ENCODE results near the gene CD40.

Gene CD40

DNA sequence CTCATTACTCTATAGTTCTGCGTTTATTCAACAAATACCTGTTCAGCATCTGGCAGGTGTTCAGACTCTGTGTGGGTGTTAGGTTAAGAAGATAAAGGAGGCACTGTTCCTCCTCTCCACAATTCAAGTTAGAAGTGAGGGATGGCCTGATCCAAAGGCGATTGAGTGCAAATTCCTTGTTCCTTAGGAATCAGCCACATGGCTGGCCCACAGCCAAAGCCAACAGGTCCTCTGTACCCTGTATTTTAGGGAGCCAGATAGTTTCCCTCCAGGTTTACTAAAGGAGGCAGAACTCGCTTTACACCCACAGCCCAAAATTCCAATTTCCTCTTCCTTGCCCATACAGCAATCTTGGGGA lies 5.0 kb upstream of the CD40 start:
- peaks cover 7% of the 10 kb centered on the region for H3K4me1 ChIP-seq (ENCODE audit: control insufficient read depth, insufficient read depth, low read length)
- no peaks in the 10 kb centered on the region for H3K36me3 ChIP-seq (ENCODE audit: control insufficient read depth, insufficient read depth, low read length, severe bottlenecking)
- H3K27me3 ChIP-seq (replicated peaks; ENCODE audit: control insufficient read depth, insufficient read depth, low read length) = peaks cover 14% of the 10 kb centered on the region
- DNase-seq (ENCODE audit: low read depth) = no peak
- H3K9ac ChIP-seq (ENCODE audit: low read length) = no peak overlapping the region
- H3K9me3 ChIP-seq (ENCODE audit: control insufficient read depth, low read length) = no peaks in the 10 kb centered on the region
- H3K4me3 ChIP-seq (ENCODE audit: low read length) = no peak overlapping the region

- Histone ChIP-seq H3K27me3 (replicated peaks; ENCODE audit: control insufficient read depth, insufficient read depth, low read length) (peaks cover 10% of the 10 kb centered on the region), H3K4me1 (ENCODE audit: control insufficient read depth, insufficient read depth, low read length) (peaks cover 7% of the 10 kb centered on the region), H3K9me3 (ENCODE audit: control insufficient read depth, low read length) (no peaks in the 10 kb centered on the region), H3K4me3 (ENCODE audit: low read length) (no peak overlapping the region), H3K9ac (ENCODE audit: low read length) (no peak overlapping the region), H3K36me3 (ENCODE audit: control insufficient read depth, insufficient read depth, low read length, severe bottlenecking) (no peaks in the 10 kb centered on the region)
- no peak for DNase-seq (ENCODE audit: low read depth)
Observed at GRCh38 chr20:46114449-46114848, 3.7 kb upstream of the CD40 start.

GRCh38 chr20:46118481-46119020 lies 437 bp downstream of the CD40 start:
- peaks cover 6% of the 10 kb centered on the region for H3K27me3 ChIP-seq (replicated peaks; ENCODE audit: control insufficient read depth, insufficient read depth, low read length)
- H3K4me3 ChIP-seq (ENCODE audit: low read length) = peak overlapping the region; percentile 78
- H3K9ac ChIP-seq (ENCODE audit: low read length) = peak overlapping the region; percentile 61
- no peaks in the 10 kb centered on the region for H3K9me3 ChIP-seq (ENCODE audit: control insufficient read depth, low read length)
- DNase-seq (ENCODE audit: low read depth) = no peak
- H3K4me1 ChIP-seq (ENCODE audit: control insufficient read depth, insufficient read depth, low read length) = peaks cover 22% of the 10 kb centered on the region
- peaks cover 6% of the 10 kb centered on the region for H3K36me3 ChIP-seq (ENCODE audit: control insufficient read depth, insufficient read depth, low read length, severe bottlenecking)

- peak overlapping the region; percentile 78 for H3K4me3 ChIP-seq (ENCODE audit: low read length)
- H3K4me1 ChIP-seq (ENCODE audit: control insufficient read depth, insufficient read depth, low read length) = peaks cover 22% of the 10 kb centered on the region
- no peaks in the 10 kb centered on the region for H3K9me3 ChIP-seq (ENCODE audit: control insufficient read depth, low read length)
- peaks cover under 1% of the 10 kb centered on the region for H3K27me3 ChIP-seq (replicated peaks; ENCODE audit: control insufficient read depth, insufficient read depth, low read length)
- DNase-seq (ENCODE audit: low read depth) = no peak
- H3K36me3 ChIP-seq (ENCODE audit: control insufficient read depth, insufficient read depth, low read length, severe bottlenecking) = peaks cover 9% of the 10 kb centered on the region
- no peak overlapping the region for H3K9ac ChIP-seq (ENCODE audit: low read length)
Observed at GRCh38 chr20:46119028-46119546, 973 bp downstream of the CD40 start.

DNA sequence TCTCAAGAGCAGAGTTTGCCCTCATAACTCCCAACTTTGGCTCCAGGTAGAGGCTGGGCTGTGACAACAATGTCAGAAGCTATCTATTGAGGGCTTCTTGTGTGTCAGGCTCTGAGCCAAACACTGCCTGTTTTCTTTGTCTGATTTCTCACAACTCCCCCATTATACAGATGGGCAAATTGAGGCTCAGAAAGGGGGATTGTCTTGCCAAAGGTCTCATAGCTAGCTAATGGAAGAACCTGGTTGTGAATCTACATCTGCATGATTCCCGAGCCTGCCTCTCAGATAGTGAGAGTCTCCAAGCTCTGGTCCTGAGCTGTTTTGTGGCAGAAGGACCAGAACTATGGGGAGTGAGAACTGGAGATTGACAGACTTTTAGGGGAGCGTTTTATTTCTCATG lies 1.4 kb downstream of the CD40 start:
- H3K9ac ChIP-seq (ENCODE audit: low read length) = no peak overlapping the region
- H3K4me3 ChIP-seq (ENCODE audit: low read length) = no peak overlapping the region
- H3K36me3 ChIP-seq (ENCODE audit: control insufficient read depth, insufficient read depth, low read length, severe bottlenecking) = peaks cover 9% of the 10 kb centered on the region
- H3K4me1 ChIP-seq (ENCODE audit: control insufficient read depth, insufficient read depth, low read length) = peaks cover 22% of the 10 kb centered on the region
- no peaks in the 10 kb centered on the region for H3K9me3 ChIP-seq (ENCODE audit: control insufficient read depth, low read length)
- no peak for DNase-seq (ENCODE audit: low read depth)
- H3K27me3 ChIP-seq (replicated peaks; ENCODE audit: control insufficient read depth, insufficient read depth, low read length) = no peaks in the 10 kb centered on the region

- Histone ChIP-seq H3K9me3 (ENCODE audit: control insufficient read depth, low read length) (no peaks in the 10 kb centered on the region), H3K4me1 (ENCODE audit: control insufficient read depth, insufficient read depth, low read length) (peaks cover 22% of the 10 kb centered on the region), H3K36me3 (ENCODE audit: control insufficient read depth, insufficient read depth, low read length, severe bottlenecking) (peaks cover 9% of the 10 kb centered on the region), H3K27me3 (replicated peaks; ENCODE audit: control insufficient read depth, insufficient read depth, low read length) (no peaks in the 10 kb centered on the region), H3K4me3 (ENCODE audit: low read length) (no peak overlapping the region), H3K9ac (ENCODE audit: low read length) (no peak overlapping the region)
- no peak for DNase-seq (ENCODE audit: low read depth)
Observed at GRCh38 chr20:46120136-46120535, 2.0 kb downstream of the CD40 start.

DNA sequence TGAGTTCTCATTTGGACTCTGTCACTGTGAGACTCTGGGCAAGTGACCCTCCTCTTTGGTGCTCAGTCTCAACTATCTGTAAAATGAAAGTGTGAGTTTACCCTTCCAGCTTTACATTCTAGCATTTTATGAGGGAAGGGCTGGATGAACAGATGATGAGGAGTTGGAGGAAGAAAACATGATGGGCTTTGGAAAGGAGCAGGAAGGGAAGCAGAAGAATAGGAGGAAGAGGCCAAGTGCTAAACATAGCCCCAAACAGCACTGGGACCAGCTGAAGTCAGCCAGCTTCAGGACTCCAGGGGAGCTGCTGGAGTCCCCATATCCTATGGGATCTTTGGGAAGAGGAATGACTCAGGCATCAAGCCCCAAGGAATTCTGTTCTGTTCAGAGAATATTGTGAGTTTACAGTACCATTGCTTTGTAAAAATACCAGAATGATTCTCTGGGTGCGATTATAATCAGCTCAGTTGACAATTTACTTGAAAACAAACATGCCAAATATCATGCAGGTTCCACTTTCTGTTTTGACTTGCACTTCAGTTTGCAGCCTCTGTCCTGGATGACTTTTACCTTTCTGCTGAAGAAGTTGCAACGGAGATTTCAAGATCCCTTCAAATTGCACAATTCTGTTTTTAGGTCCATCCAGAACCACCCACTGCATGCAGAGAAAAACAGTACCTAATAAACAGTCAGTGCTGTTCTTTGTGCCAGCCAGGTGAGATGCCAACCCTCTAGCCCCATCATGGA lies 3.2 kb downstream of the CD40 start:
- peaks cover 9% of the 10 kb centered on the region for H3K36me3 ChIP-seq (ENCODE audit: control insufficient read depth, insufficient read depth, low read length, severe bottlenecking)
- DNase-seq (ENCODE audit: low read depth) = no peak
- no peaks in the 10 kb centered on the region for H3K9me3 ChIP-seq (ENCODE audit: control insufficient read depth, low read length)
- H3K27me3 ChIP-seq (replicated peaks; ENCODE audit: control insufficient read depth, insufficient read depth, low read length) = no peaks in the 10 kb centered on the region
- peak overlapping the region; percentile 33 for H3K4me3 ChIP-seq (ENCODE audit: low read length)
- H3K9ac ChIP-seq (ENCODE audit: low read length) = no peak overlapping the region
- peaks cover 22% of the 10 kb centered on the region for H3K4me1 ChIP-seq (ENCODE audit: control insufficient read depth, insufficient read depth, low read length)

DNA sequence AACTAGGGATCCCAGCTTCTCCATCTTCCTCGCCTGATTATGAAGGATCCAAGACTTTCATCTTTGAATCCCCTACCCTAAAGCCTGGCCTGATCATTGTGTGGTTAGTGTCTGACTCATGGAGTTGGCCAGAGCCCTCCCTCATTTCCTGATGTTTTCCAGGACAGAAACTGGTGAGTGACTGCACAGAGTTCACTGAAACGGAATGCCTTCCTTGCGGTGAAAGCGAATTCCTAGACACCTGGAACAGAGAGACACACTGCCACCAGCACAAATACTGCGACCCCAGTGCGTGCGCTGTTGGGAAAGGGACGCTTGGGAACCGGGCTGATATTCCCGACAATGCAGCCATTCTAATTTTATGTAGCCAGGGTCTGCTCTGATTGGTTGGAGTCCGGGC lies 4.0 kb downstream of the CD40 start:
- Histone ChIP-seq H3K27me3 (replicated peaks; ENCODE audit: control insufficient read depth, insufficient read depth, low read length) (no peaks in the 10 kb centered on the region), H3K4me1 (ENCODE audit: control insufficient read depth, insufficient read depth, low read length) (peaks cover 22% of the 10 kb centered on the region), H3K9me3 (ENCODE audit: control insufficient read depth, low read length) (no peaks in the 10 kb centered on the region), H3K36me3 (ENCODE audit: control insufficient read depth, insufficient read depth, low read length, severe bottlenecking) (peaks cover 9% of the 10 kb centered on the region), H3K9ac (ENCODE audit: low read length) (no peak overlapping the region), H3K4me3 (ENCODE audit: low read length) (peak overlapping the region; percentile 33)
- DNase-seq (ENCODE audit: low read depth) = peak; percentile 7

- H3K4me1 ChIP-seq (ENCODE audit: control insufficient read depth, insufficient read depth, low read length) = peaks cover 17% of the 10 kb centered on the region
- no peak overlapping the region for H3K9ac ChIP-seq (ENCODE audit: low read length)
- no peaks in the 10 kb centered on the region for H3K27me3 ChIP-seq (replicated peaks; ENCODE audit: control insufficient read depth, insufficient read depth, low read length)
- no peaks in the 10 kb centered on the region for H3K9me3 ChIP-seq (ENCODE audit: control insufficient read depth, low read length)
- H3K4me3 ChIP-seq (ENCODE audit: low read length) = no peak overlapping the region
- DNase-seq (ENCODE audit: low read depth) = no peak
- H3K36me3 ChIP-seq (ENCODE audit: control insufficient read depth, insufficient read depth, low read length, severe bottlenecking) = peaks cover 9% of the 10 kb centered on the region
Observed at GRCh38 chr20:46122516-46123481, 4.7 kb downstream of the CD40 start.

DNA sequence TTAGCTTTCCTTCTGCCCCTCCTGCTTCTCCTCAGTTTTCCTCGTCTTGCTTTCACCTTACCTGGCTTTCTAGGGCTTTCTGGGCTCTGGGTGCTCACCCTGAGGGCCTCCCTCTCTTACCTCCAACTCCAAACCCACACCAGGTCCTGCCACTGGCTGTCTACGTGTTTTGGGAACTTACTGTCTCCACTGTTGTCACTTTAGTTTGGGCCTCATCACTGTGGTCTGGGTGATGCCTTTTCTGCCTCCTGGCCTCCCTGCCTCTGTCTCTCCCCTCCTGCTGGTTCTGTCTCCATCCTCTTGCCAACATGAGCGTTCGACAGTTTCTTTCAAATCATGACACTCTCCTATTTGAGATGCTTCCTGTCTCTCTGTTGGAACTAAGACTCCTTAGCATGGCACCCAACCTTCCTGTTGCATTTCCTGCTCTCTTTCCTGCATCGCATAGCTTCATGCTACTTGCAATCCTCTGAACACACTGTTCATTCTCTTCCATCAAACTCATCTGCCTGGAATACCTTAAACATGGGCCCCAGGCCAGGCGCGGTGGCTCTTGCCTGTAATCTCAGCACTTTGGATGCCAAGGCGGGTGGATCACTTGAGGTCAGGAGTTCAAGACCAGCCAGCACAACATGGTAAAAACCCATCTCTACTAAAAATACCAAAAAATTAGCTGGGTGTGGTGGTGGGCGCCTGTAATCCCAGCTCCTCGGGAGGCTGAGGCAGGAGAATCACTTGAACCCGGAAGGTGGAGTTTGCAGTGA lies 5.5 kb downstream of the CD40 start:
- peaks cover 9% of the 10 kb centered on the region for H3K36me3 ChIP-seq (ENCODE audit: control insufficient read depth, insufficient read depth, low read length, severe bottlenecking)
- no peaks in the 10 kb centered on the region for H3K9me3 ChIP-seq (ENCODE audit: control insufficient read depth, low read length)
- no peak overlapping the region for H3K9ac ChIP-seq (ENCODE audit: low read length)
- DNase-seq (ENCODE audit: low read depth) = no peak
- peaks cover 17% of the 10 kb centered on the region for H3K4me1 ChIP-seq (ENCODE audit: control insufficient read depth, insufficient read depth, low read length)
- H3K27me3 ChIP-seq (replicated peaks; ENCODE audit: control insufficient read depth, insufficient read depth, low read length) = peaks cover 3% of the 10 kb centered on the region
- H3K4me3 ChIP-seq (ENCODE audit: low read length) = no peak overlapping the region
